Measurements from ENCODE around the gene SDHD.

SDHD gene

GRCh38 chr11:112049777-112050176, 36.9 kb upstream of the SDHD start:
- no peak for DNase-seq (ENCODE audit: extremely low spot score)
- POLR2A ChIA-PET: no interaction called here
- no peak for TF ChIP-seq CTCF (IDR thresholded peaks at IDR 0.05; ENCODE audit: control extremely low read depth, extremely low read depth, low read depth, missing control alignments)
- CTCF ChIA-PET: no interaction called here

GRCh38 chr11:112050721-112051120, 36.0 kb upstream of the SDHD start:
- DNase-seq (ENCODE audit: extremely low spot score): peak; percentile 40
- ChIA-PET POLR2A (no interaction called here), CTCF (no interaction called here)
- no peak for TF ChIP-seq CTCF (IDR thresholded peaks at IDR 0.05; ENCODE audit: control extremely low read depth, extremely low read depth, low read depth, missing control alignments)

- DNase-seq (ENCODE audit: extremely low spot score): peak; percentile 17
- TF ChIP-seq CTCF (IDR thresholded peaks at IDR 0.05; ENCODE audit: control extremely low read depth, extremely low read depth, low read depth, missing control alignments): no peak
- POLR2A ChIA-PET: no interaction called here
- CTCF ChIA-PET: no interaction called here
Measured at GRCh38 chr11:112051768-112052167, 34.9 kb upstream of the SDHD start.

- no peak for TF ChIP-seq CTCF (IDR thresholded peaks at IDR 0.05; ENCODE audit: control extremely low read depth, extremely low read depth, low read depth, missing control alignments)
- no peak for DNase-seq (ENCODE audit: extremely low spot score)
- ChIA-PET CTCF (interaction anchor here (1.2 kb wide), 2 partner anchors 16 to 126 kb away, joined by 3 to 4 read pairs; no protein-coding TSS in a partner anchor), POLR2A (no interaction called here)
Measured at GRCh38 chr11:112057170-112057569, 29.5 kb upstream of the SDHD start.

- ChIA-PET CTCF (interaction anchor here (1.2 kb wide), 1 partner anchor 127 kb away, joined by 3 read pairs; no protein-coding TSS in a partner anchor), POLR2A (interaction anchor here (0.6 kb wide), 1 partner anchor 115 kb away, joined by 6 read pairs; no protein-coding TSS in a partner anchor)
- DNase-seq (ENCODE audit: extremely low spot score): no peak
- TF ChIP-seq CTCF (IDR thresholded peaks at IDR 0.05; ENCODE audit: control extremely low read depth, extremely low read depth, low read depth, missing control alignments): no peak
Measured at GRCh38 chr11:112058103-112058502, 28.6 kb upstream of the SDHD start.

- POLR2A ChIA-PET: no interaction called here
Measured at GRCh38 chr11:112062923-112063322, 23.8 kb upstream of the SDHD start.

More at GRCh38 chr11:112062923-112063322, 23.8 kb upstream of the SDHD start:
- DNase-seq (ENCODE audit: extremely low spot score): no peak
- CTCF ChIA-PET: no interaction called here
- TF ChIP-seq CTCF (IDR thresholded peaks at IDR 0.05; ENCODE audit: control extremely low read depth, extremely low read depth, low read depth, missing control alignments): no peak

Data from GM10248 (cell line).